Brain microvascular endothelial cell (primary cell): ENCODE results near the gene DHCR24.

ENCODE experiments used
- DNase-seq: peaks from one replicate; pipeline ENCODE4 v3.0.0-alpha.2; 2020
- H3K27ac ChIP-seq: fragments of 250-450 bp; sonication (Bioruptor Pico); 2 replicates; pipeline ENCODE4 v1.5.1; 2020; ENCODE audit warnings: mild to moderate bottlenecking, moderate library complexity
- H3K27me3 ChIP-seq: fragments of 250-450 bp; sonication (Bioruptor Pico); replicated peaks from 2 replicates; pipeline ENCODE4 v1.5.1; 2020; ENCODE audit warnings: mild to moderate bottlenecking
- H3K36me3 ChIP-seq: fragments of 250-450 bp; sonication (Bioruptor Pico); replicated peaks from 2 replicates; pipeline ENCODE4 v1.5.1; 2020; ENCODE audit warnings: mild to moderate bottlenecking
- H3K4me3 ChIP-seq: 2 replicates; pipeline ENCODE4 v1.5.1; 2011; ENCODE audit warnings: low read depth, mild to moderate bottlenecking, control low read depth, low read length, moderate library complexity
- CTCF ChIP-seq: IDR thresholded peaks from 2 replicates; pipeline ENCODE4 v1.5.1; 2011; ENCODE audit warnings: low read depth, mild to moderate bottlenecking, moderate library complexity, low read length, control low read depth, inconsistent platforms; ENCODE audit errors: missing control alignments
- in situ Hi-C: cut with HindIII; loops from 2 replicates; pipeline ENCODE4 v1.10.0; 2017; ENCODE audit warnings: low sequenced_read_pairs, low pct_ligation_motif_present

DHCR24 gene

GRCh38 chr1:54825696-54826095 lies 61.3 kb downstream of the DHCR24 start:
- H3K27me3 ChIP-seq = no peaks in the 10 kb centered on the region
- H3K27ac ChIP-seq = no peak overlapping the region
- H3K4me3 ChIP-seq = no peak overlapping the region
- no peak for TF ChIP-seq CTCF
- H3K36me3 ChIP-seq = no peaks in the 10 kb centered on the region
- no peak for DNase-seq
- in situ Hi-C loops = no loop called here

GRCh38 chr1:54823670-54824069 lies 63.3 kb downstream of the DHCR24 start:
- no peak for DNase-seq
- no peak overlapping the region for H3K4me3 ChIP-seq
- H3K36me3 ChIP-seq = no peaks in the 10 kb centered on the region
- in situ Hi-C loops = no loop called here
- H3K27ac ChIP-seq = no peak overlapping the region
- no peaks in the 10 kb centered on the region for H3K27me3 ChIP-seq
- no peak for TF ChIP-seq CTCF

- in situ Hi-C loops = no loop called here
- Histone ChIP-seq H3K36me3 (no peaks in the 10 kb centered on the region), H3K27ac (no peak overlapping the region), H3K4me3 (no peak overlapping the region), H3K27me3 (no peaks in the 10 kb centered on the region)
- TF ChIP-seq CTCF = no peak
- DNase-seq = no peak
Observed at GRCh38 chr1:54819733-54820132, 67.3 kb downstream of the DHCR24 start.

GRCh38 chr1:54819195-54819536 lies 67.8 kb downstream of the DHCR24 start:
- no peak for DNase-seq
- Histone ChIP-seq H3K36me3 (no peaks in the 10 kb centered on the region), H3K27ac (no peak overlapping the region), H3K4me3 (no peak overlapping the region), H3K27me3 (no peaks in the 10 kb centered on the region)
- no peak for TF ChIP-seq CTCF
- in situ Hi-C loops = no loop called here

- Histone ChIP-seq H3K4me3 (no peak overlapping the region), H3K27ac (no peak overlapping the region), H3K27me3 (no peaks in the 10 kb centered on the region), H3K36me3 (no peaks in the 10 kb centered on the region)
- DNase-seq = no peak
- TF ChIP-seq CTCF = no peak
- in situ Hi-C loops = no loop called here
Observed at GRCh38 chr1:54818461-54819194, 68.4 kb downstream of the DHCR24 start.

GRCh38 chr1:54816951-54817350 lies 70.0 kb downstream of the DHCR24 start:
- Histone ChIP-seq H3K27me3 (no peaks in the 10 kb centered on the region), H3K27ac (no peak overlapping the region), H3K36me3 (no peaks in the 10 kb centered on the region), H3K4me3 (no peak overlapping the region)
- in situ Hi-C loops = no loop called here
- no peak for DNase-seq
- no peak for TF ChIP-seq CTCF
